ENCODE data around the gene GGA1.

DNA sequence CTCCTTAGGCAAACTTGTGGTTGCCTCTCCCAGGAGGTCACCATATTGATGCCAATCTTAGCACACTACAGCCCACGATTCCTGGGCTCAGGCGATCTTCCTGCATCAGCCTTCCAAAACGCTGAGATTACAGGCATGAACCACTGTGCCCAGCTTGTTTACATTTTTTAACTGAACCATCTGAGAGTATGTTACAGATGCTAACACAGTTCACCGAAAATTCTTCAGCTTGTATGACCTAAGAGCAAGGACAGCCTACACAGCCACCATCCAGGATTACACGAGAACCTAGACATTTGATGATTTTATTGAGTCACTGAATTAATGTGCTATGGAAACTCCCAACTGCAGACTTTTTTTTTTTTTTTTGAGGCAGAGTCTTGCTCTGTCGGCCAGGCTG lies 61.0 kb downstream of the GGA1 start:
- TF ChIP-seq, protein P1, sequence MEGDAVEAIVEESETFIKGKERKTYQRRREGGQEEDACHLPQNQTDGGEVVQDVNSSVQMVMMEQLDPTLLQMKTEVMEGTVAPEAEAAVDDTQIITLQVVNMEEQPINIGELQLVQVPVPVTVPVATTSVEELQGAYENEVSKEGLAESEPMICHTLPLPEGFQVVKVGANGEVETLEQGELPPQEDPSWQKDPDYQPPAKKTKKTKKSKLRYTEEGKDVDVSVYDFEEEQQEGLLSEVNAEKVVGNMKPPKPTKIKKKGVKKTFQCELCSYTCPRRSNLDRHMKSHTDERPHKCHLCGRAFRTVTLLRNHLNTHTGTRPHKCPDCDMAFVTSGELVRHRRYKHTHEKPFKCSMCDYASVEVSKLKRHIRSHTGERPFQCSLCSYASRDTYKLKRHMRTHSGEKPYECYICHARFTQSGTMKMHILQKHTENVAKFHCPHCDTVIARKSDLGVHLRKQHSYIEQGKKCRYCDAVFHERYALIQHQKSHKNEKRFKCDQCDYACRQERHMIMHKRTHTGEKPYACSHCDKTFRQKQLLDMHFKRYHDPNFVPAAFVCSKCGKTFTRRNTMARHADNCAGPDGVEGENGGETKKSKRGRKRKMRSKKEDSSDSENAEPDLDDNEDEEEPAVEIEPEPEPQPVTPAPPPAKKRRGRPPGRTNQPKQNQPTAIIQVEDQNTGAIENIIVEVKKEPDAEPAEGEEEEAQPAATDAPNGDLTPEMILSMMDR (IDR thresholded peaks at IDR 0.05), result no peak
- TF ChIP-seq POLR2A (IDR thresholded peaks at IDR 0.05), result no peak

All from breast epithelium (tissue), 3 donors.